Suprapubic skin (tissue), 4 donors: ENCODE measurements around the gene SUSD4. TPM values are rescaled to one million over a fixed set of nuclear protein-coding genes. Genes with fewer than 3 reads are reported as not detected.

Experiments
- DNase-seq, 2 donors: peaks; one replicate each; pipeline ENCODE4 v3.0.0-alpha.2; 2019; ENCODE audit warnings: low spot score in 2 of 2
- H3K27ac ChIP-seq: fragments of 200-600 bp; sonication (generic); one replicate; pipeline ENCODE4 v1.5.1; 2019
- H3K27me3 ChIP-seq: fragments of 200-600 bp; sonication (generic); one replicate; pipeline ENCODE4 v1.5.1; 2019
- H3K36me3 ChIP-seq: fragments of 200-600 bp; sonication (generic); one replicate; pipeline ENCODE4 v1.5.1; 2019
- H3K4me1 ChIP-seq: fragments of 200-600 bp; sonication (generic); one replicate; pipeline ENCODE4 v1.5.1; 2019
- H3K4me3 ChIP-seq: fragments of 200-600 bp; sonication (generic); one replicate; pipeline ENCODE4 v1.5.1; 2019; ENCODE audit warnings: mild to moderate bottlenecking
- H3K9me3 ChIP-seq: fragments of 200-600 bp; sonication (generic); one replicate; pipeline ENCODE4 v1.5.1; 2019
- EP300 ChIP-seq: sonication (generic); formaldehyde crosslinking; IDR thresholded peaks from one replicate; pipeline ENCODE4 v1.6.1; 2017; ENCODE audit warnings: antibody characterized with exemption
- POLR2A ChIP-seq, 2 donors: fragments of 450-650 bp; IDR thresholded peaks; one replicate each; pipeline ENCODE4 v1.6.1; 2017; ENCODE audit warnings: antibody characterized with exemption in 2 of 2, mild to moderate bottlenecking in 2 of 2, moderate library complexity in 2 of 2
- POLR2AphosphoS5 ChIP-seq, 3 donors: sonication (generic); formaldehyde crosslinking; IDR thresholded peaks; one replicate each; pipeline ENCODE4 v1.6.1; 2017; ENCODE audit warnings: antibody characterized with exemption in 3 of 3
- WGBS: methylation state at CpG from one replicate; pipeline ENCODE4 v1.1.5; 2018; 5-methylcytosine and 5-hydroxymethylcytosine counted together
- total RNA-seq, 4 donors: library from RNA; depleted of rRNA; stranded (reverse); fragments of >200 nt; gene quantifications; one replicate each; pipeline ENCODE4 v1.1.0, GENCODE V29; 2016
- TF ChIP-seq, protein P1 (sequence below), 2 donors: fragments of 200-600 bp in 1 of 2; fragments of 450-650 bp in 1 of 2; sonication (generic) in 1 of 2; IDR thresholded peaks; one replicate each; pipeline ENCODE4 v1.5.1; 2016 to 2019; ENCODE audit warnings: antibody characterized with exemption in 2 of 2, mild to moderate bottlenecking in 1 of 2, moderate library complexity in 1 of 2

The SUSD4 gene
- total RNA-seq, 4 donors from 2014 or later: 3.3 to 11.3 (median 6.7) TPM

DNA sequence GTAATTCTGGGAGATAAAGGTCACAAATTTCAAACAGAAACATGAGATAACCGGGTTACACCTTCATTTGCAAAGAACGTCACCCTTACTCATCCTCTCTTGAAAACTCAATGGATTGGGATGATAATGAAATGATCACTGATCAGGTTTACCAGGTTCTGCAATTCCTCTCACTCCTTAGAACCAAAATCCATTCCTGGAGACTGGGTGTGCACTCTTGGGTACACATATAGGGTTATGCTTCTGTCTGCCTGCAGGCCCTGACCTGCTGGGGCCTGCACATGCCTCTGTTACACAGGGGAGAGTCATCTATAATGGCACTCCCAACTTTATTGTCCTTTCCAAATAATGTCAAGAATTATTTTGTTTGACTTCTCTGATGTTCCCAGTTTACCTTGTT lies 8.3 kb downstream of the SUSD4 start:
- WGBS: 55% methylated on average over 2 of the region's 2 CpGs
- Histone ChIP-seq H3K27ac (peak overlapping the region; percentile 8), H3K36me3 (no peaks in the 10 kb centered on the region), H3K9me3 (no peaks in the 10 kb centered on the region), H3K4me3 (no peak overlapping the region), H3K4me1 (no peaks in the 10 kb centered on the region), H3K27me3 (no peaks in the 10 kb centered on the region)
- TF ChIP-seq, protein P1, sequence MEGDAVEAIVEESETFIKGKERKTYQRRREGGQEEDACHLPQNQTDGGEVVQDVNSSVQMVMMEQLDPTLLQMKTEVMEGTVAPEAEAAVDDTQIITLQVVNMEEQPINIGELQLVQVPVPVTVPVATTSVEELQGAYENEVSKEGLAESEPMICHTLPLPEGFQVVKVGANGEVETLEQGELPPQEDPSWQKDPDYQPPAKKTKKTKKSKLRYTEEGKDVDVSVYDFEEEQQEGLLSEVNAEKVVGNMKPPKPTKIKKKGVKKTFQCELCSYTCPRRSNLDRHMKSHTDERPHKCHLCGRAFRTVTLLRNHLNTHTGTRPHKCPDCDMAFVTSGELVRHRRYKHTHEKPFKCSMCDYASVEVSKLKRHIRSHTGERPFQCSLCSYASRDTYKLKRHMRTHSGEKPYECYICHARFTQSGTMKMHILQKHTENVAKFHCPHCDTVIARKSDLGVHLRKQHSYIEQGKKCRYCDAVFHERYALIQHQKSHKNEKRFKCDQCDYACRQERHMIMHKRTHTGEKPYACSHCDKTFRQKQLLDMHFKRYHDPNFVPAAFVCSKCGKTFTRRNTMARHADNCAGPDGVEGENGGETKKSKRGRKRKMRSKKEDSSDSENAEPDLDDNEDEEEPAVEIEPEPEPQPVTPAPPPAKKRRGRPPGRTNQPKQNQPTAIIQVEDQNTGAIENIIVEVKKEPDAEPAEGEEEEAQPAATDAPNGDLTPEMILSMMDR (IDR thresholded peaks at IDR 0.05): no peak
- TF ChIP-seq EP300 (no peak), POLR2AphosphoS5 (IDR thresholded peaks at IDR 0.05) (peak in 1 of 3 donors; percentile 54), POLR2A (IDR thresholded peaks at IDR 0.05) (no peak)
- no peak for DNase-seq

DNA sequence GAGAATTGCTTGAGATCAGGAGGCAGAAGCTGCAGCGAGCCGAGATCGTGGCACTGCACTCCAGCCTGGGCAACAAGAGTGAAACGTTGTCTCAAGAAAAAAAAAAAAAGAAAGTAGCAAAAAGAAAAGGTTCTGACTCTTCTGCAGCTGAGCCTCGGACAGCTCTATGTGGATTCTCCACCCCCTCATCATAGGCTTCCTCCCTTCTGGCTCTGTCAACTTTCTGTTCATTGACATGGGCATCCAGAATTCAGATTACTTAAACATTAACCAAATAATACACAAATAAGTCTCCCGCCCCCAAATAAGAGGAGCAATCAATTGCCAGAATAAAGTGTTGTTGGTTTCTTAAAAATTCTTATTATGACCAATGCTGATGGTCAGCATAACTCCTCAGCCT lies 10.0 kb downstream of the SUSD4 start:
- Histone ChIP-seq H3K36me3 (no peaks in the 10 kb centered on the region), H3K27me3 (no peaks in the 10 kb centered on the region), H3K4me1 (no peaks in the 10 kb centered on the region), H3K4me3 (no peak overlapping the region), H3K9me3 (no peaks in the 10 kb centered on the region), H3K27ac (no peak overlapping the region)
- no peak for DNase-seq
- 70% methylated on average over 6 of the region's 6 CpGs for WGBS
- TF ChIP-seq, protein P1 (IDR thresholded peaks at IDR 0.05): no peak

DNA sequence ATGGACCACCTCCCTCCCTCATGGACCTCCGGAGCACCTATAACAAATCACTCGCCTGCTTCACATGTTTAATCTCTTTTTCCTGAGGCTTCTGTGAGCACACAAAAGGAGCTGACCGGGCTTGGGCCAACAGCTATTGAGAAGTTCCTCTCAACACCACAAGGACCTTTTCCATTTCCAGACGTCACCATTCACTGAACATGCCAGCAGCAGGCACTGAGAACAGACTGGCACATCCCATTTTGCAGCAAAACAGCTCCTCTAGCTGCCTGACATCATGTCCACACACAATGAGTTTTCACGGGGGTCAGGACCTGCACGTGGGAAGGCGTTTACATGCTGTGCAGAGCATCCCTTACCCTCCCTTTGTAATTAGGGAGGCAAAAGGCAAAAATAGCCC lies 11.0 kb downstream of the SUSD4 start:
- Histone ChIP-seq H3K9me3 (no peaks in the 10 kb centered on the region), H3K27ac (no peak overlapping the region), H3K27me3 (no peaks in the 10 kb centered on the region), H3K4me1 (no peaks in the 10 kb centered on the region), H3K4me3 (no peak overlapping the region), H3K36me3 (no peaks in the 10 kb centered on the region)
- TF ChIP-seq, protein P1 (IDR thresholded peaks at IDR 0.05): no peak
- 61% methylated on average over 7 of the region's 7 CpGs for WGBS
- no peak for DNase-seq

DNA sequence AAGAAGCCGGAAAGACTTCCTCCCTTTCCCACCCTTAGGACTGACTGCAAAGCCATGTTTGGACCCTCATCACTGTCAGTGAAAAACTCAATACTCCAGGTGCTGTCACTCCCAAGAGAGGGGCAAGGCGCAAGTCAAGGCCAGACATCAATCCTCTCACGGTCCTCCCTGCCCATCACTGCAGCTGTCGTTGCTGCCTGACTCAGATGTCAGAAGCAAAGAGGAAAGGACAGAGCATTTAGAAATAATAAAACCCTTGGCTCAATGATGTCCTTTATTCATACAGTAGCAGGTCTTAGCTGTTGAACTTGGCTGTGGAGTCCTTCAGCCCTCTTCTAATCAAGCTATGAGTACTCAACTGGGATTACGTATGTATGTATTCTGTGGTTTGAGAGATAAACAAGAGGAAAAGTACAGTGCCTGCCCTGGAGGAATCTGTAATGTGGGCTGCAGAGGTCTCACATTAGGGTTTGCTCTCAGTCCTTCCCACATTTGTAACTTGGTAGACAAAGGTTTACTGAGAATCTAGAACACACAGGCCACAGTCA lies 13.5 kb downstream of the SUSD4 start:
- H3K36me3 ChIP-seq: no peaks in the 10 kb centered on the region
- TF ChIP-seq POLR2A (IDR thresholded peaks at IDR 0.05) (no peak), EP300 (no peak), POLR2AphosphoS5 (IDR thresholded peaks at IDR 0.05) (no peak)
- TF ChIP-seq, protein P1 (IDR thresholded peaks at IDR 0.05): no peak
- no peak overlapping the region for H3K4me3 ChIP-seq

DNA sequence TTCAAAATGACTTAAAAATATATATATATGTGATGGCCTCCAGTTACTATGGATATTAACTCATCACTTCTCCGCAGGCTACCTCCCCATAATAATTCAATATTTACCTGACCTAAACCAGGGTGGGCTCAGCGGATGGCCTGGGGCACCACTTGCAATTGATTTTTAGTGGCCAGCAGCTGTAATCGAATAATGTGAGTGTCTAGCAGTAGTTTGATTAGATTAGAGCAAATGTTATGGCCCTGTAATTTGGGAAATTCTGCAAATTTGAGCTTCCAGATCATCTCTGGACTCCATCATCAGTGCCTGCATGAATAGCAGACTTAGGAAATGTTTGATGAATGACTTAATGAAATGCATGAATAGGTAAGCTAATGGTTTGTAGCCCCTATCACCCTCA lies 14.7 kb downstream of the SUSD4 start:
- Histone ChIP-seq H3K36me3 (no peaks in the 10 kb centered on the region), H3K27me3 (no peaks in the 10 kb centered on the region), H3K4me1 (no peaks in the 10 kb centered on the region), H3K4me3 (no peak overlapping the region), H3K9me3 (no peaks in the 10 kb centered on the region), H3K27ac (no peak overlapping the region)
- TF ChIP-seq POLR2A (IDR thresholded peaks at IDR 0.05): no peak
- TF ChIP-seq EP300: no peak
- no peak for TF ChIP-seq POLR2AphosphoS5 (IDR thresholded peaks at IDR 0.05)
- TF ChIP-seq, protein P1 (IDR thresholded peaks at IDR 0.05): no peak
- no peak for DNase-seq
- 96% methylated on average over 3 of the region's 3 CpGs for WGBS

More for the DNA sequence above, 13.5 kb downstream of the SUSD4 start:
- Histone ChIP-seq H3K9me3 (no peaks in the 10 kb centered on the region), H3K27ac (no peak overlapping the region), H3K4me1 (no peaks in the 10 kb centered on the region), H3K27me3 (no peaks in the 10 kb centered on the region)
- WGBS: 75% methylated on average over 5 of the region's 5 CpGs
- DNase-seq: no peak
